GM21786 (cell line): ENCODE data around the gene RAD9A.
A peak's percentile ranks its signal among the peaks of the same experiment; 100 is the strongest.
"Not testable (repeated sequence)": the region's sequence is repeated elsewhere in the genome, so short reads cannot be mapped to it uniquely, and the experiment has no call there.

Experiments
- ATAC-seq: cut with Tn5 transposase; IDR thresholded peaks from one replicate; pipeline ENCODE4 v1.9.1; 2021; ENCODE audit not compliant: unreplicated experiment

The RAD9A gene

GRCh38 chr11:67421430-67422031 is 29.7 kb downstream of the RAD9A start:
- ATAC-seq: no peak

GRCh38 chr11:67422891-67423290 is 31.1 kb downstream of the RAD9A start:
- ATAC-seq: no peak

GRCh38 chr11:67423466-67423865 is 31.7 kb downstream of the RAD9A start:
- no peak for ATAC-seq

- ATAC-seq: no peak
These were observed 32.3 kb downstream of the RAD9A start for GRCh38 chr11:67423891-67424613.

- not testable (repeated sequence) for ATAC-seq
These were observed 35.6 kb downstream of the RAD9A start for GRCh38 chr11:67427364-67427859.

- ATAC-seq: peak; percentile 85
These were observed 36.5 kb downstream of the RAD9A start, which contains the start of gene RPS6KB2 for GRCh38 chr11:67428052-67429001. TSS of gene RPS6KB2 (plus strand) at chr11:67428494. CDS start at chr11:67428546, 52 bp downstream.

GRCh38 chr11:67429038-67429668 is 37.4 kb downstream of the RAD9A start:
- no peak for ATAC-seq

GRCh38 chr11:67429722-67430121 is 37.9 kb downstream of the RAD9A start:
- no peak for ATAC-seq

- ATAC-seq: no peak
These were observed 39.8 kb downstream of the RAD9A start for GRCh38 chr11:67431346-67432249.

- ATAC-seq: no peak
These were observed 41.0 kb downstream of the RAD9A start for GRCh38 chr11:67432655-67433349.

- no peak for ATAC-seq
These were observed 42.0 kb downstream of the RAD9A start for GRCh38 chr11:67433536-67434394.

- no peak for ATAC-seq
These were observed 42.7 kb downstream of the RAD9A start for GRCh38 chr11:67434395-67434881.

GRCh38 chr11:67435031-67435726 is 43.4 kb downstream of the RAD9A start:
- no peak for ATAC-seq

GRCh38 chr11:67435727-67436458 is 44.1 kb downstream of the RAD9A start:
- no peak for ATAC-seq

- peak; percentile 38 for ATAC-seq
These were observed 44.8 kb downstream of the RAD9A start for GRCh38 chr11:67436459-67437081.

GRCh38 chr11:67437082-67437808 is 45.5 kb downstream of the RAD9A start, which contains the start of gene PTPRCAP:
TSS of gene PTPRCAP (minus strand) at chr11:67437682. CDS start at chr11:67437619, 63 bp downstream.
- ATAC-seq: no peak
